ENCODE measurements around the gene GNPDA1. TPM values are rescaled to one million over a fixed set of nuclear protein-coding genes. Genes with fewer than 3 reads are reported as not detected.

Gene GNPDA1
- total RNA-seq, 1 donor from 2014 or later, result 55.0 TPM

- H3K4me3 Mint-ChIP-seq, result no peak overlapping the region
- no peaks in the 10 kb centered on the region for H3K27me3 Mint-ChIP-seq (ENCODE audit: low read depth)
- H3K36me3 Mint-ChIP-seq, result peaks cover 31% of the 10 kb centered on the region
- H3K4me1 Mint-ChIP-seq, result peaks cover 13% of the 10 kb centered on the region
- no peak overlapping the region for H3K27ac Mint-ChIP-seq
- TF ChIP-seq CTCF (IDR thresholded peaks at IDR 0.05; ENCODE audit: unreplicated experiment), result no peak
- DNase-seq (ENCODE audit: low spot score in 2 of 2, unreplicated experiment in 2 of 2), result no peak
- no peaks in the 10 kb centered on the region for H3K9me3 Mint-ChIP-seq
Measured at GRCh38 chr5:142009886-142010285, 2.9 kb downstream of the GNPDA1 start.

- Mint-ChIP-seq H3K36me3 (peaks cover 31% of the 10 kb centered on the region), H3K4me1 (peaks cover 18% of the 10 kb centered on the region), H3K27me3 (ENCODE audit: low read depth) (no peaks in the 10 kb centered on the region), H3K9me3 (no peaks in the 10 kb centered on the region), H3K4me3 (no peak overlapping the region), H3K27ac (no peak overlapping the region)
- DNase-seq (ENCODE audit: low spot score in 2 of 2, unreplicated experiment in 2 of 2), result no peak
- TF ChIP-seq CTCF (IDR thresholded peaks at IDR 0.05; ENCODE audit: unreplicated experiment), result no peak
Measured at GRCh38 chr5:142008813-142009212, 4.0 kb downstream of the GNPDA1 start.

GRCh38 chr5:142007237-142007544 lies 5.6 kb downstream of the GNPDA1 start:
- Mint-ChIP-seq H3K4me1 (peaks cover 11% of the 10 kb centered on the region), H3K4me3 (no peak overlapping the region), H3K36me3 (peaks cover 40% of the 10 kb centered on the region), H3K27ac (no peak overlapping the region), H3K9me3 (no peaks in the 10 kb centered on the region), H3K27me3 (ENCODE audit: low read depth) (no peaks in the 10 kb centered on the region)
- TF ChIP-seq CTCF (IDR thresholded peaks at IDR 0.05; ENCODE audit: unreplicated experiment), result no peak
- no peak for DNase-seq (ENCODE audit: low spot score in 2 of 2, unreplicated experiment in 2 of 2)

GRCh38 chr5:142006363-142007236 lies 6.2 kb downstream of the GNPDA1 start:
- H3K27me3 Mint-ChIP-seq (ENCODE audit: low read depth), result no peaks in the 10 kb centered on the region
- H3K4me1 Mint-ChIP-seq, result peaks cover 6% of the 10 kb centered on the region
- no peak for TF ChIP-seq CTCF (IDR thresholded peaks at IDR 0.05; ENCODE audit: unreplicated experiment)
- no peak for DNase-seq (ENCODE audit: low spot score in 2 of 2, unreplicated experiment in 2 of 2)
- H3K4me3 Mint-ChIP-seq, result no peak overlapping the region
- peaks cover 45% of the 10 kb centered on the region for H3K36me3 Mint-ChIP-seq
- no peak overlapping the region for H3K27ac Mint-ChIP-seq
- no peaks in the 10 kb centered on the region for H3K9me3 Mint-ChIP-seq

GRCh38 chr5:142003266-142003800 lies 9.5 kb downstream of the GNPDA1 start:
- Mint-ChIP-seq H3K4me3 (no peak overlapping the region), H3K27me3 (ENCODE audit: low read depth) (no peaks in the 10 kb centered on the region), H3K27ac (no peak overlapping the region), H3K9me3 (no peaks in the 10 kb centered on the region), H3K36me3 (peaks cover 53% of the 10 kb centered on the region), H3K4me1 (peaks cover 6% of the 10 kb centered on the region)
- no peak for DNase-seq (ENCODE audit: low spot score in 2 of 2, unreplicated experiment in 2 of 2)
- no peak for TF ChIP-seq CTCF (IDR thresholded peaks at IDR 0.05; ENCODE audit: unreplicated experiment)
